Activated T-helper 17 cell treated with anti-CD3 and anti-CD28 coated beads, Interleukin-2, amount 50 U/mL, for 72 hours (primary cell): ENCODE results near the gene MXRA7. TPM values are rescaled to one million over a fixed set of nuclear protein-coding genes. Genes with fewer than 3 reads are reported as not detected.
A peak's percentile ranks its signal among the peaks of the same experiment; 100 is the strongest.
"Not testable (repeated sequence)": the region's sequence is repeated elsewhere in the genome, so short reads cannot be mapped to it uniquely, and the experiment has no call there.

ENCODE experiments used
- ATAC-seq: fragments of 150-1000 bp; cut with Tn5 transposase; replicated peaks from 2 replicates; pipeline ENCODE4 v1.10.0; 2021; ENCODE audit warnings: mild to moderate bottlenecking, moderate library complexity
- H3K27ac Mint-ChIP-seq: one replicate; pipeline ENCODE4 v1.8.0; 2022; ENCODE audit warnings: mixed read lengths
- H3K27me3 Mint-ChIP-seq: one replicate; pipeline ENCODE4 v1.8.0; 2022; ENCODE audit warnings: mixed read lengths
- H3K36me3 Mint-ChIP-seq: one replicate; pipeline ENCODE4 v1.8.0; 2022; ENCODE audit warnings: low read depth, mild to moderate bottlenecking, mixed read lengths
- H3K4me1 Mint-ChIP-seq: one replicate; pipeline ENCODE4 v1.8.0; 2022; ENCODE audit warnings: mixed read lengths
- H3K4me3 Mint-ChIP-seq: one replicate; pipeline ENCODE4 v1.8.0; 2022; ENCODE audit warnings: mild to moderate bottlenecking, mixed read lengths
- H3K9me3 Mint-ChIP-seq: one replicate; pipeline ENCODE4 v1.8.0; 2022; ENCODE audit warnings: mixed read lengths
- total RNA-seq, 2 donors: library from RNA; stranded (reverse); gene quantifications; one replicate each; pipeline ENCODE4 v1.2.3, GENCODE V29; 2022

MXRA7 gene
- total RNA-seq, 2 donors from 2014 or later = 7.3 to 7.4 TPM

- Mint-ChIP-seq H3K36me3 (peaks cover 97% of the 10 kb centered on the region), H3K4me1 (peaks cover 5% of the 10 kb centered on the region), H3K4me3 (peak overlapping the region; percentile 99), H3K9me3 (no peaks in the 10 kb centered on the region), H3K27ac (peak overlapping the region; percentile 98), H3K27me3 (no peaks in the 10 kb centered on the region)
- no peak for ATAC-seq
Observed at GRCh38 chr17:76727745-76728456, 17.1 kb upstream of the MXRA7 start.

- peaks cover 97% of the 10 kb centered on the region for H3K36me3 Mint-ChIP-seq
- no peaks in the 10 kb centered on the region for H3K27me3 Mint-ChIP-seq
- H3K4me3 Mint-ChIP-seq = peak within 1 kb of the TSS; percentile 99
- H3K9me3 Mint-ChIP-seq = no peaks in the 10 kb centered on the region
- peak within 1 kb of the TSS; percentile 98 for H3K27ac Mint-ChIP-seq
- peak; percentile 65 for ATAC-seq
- peaks cover 4% of the 10 kb centered on the region for H3K4me1 Mint-ChIP-seq
Observed at GRCh38 chr17:76726776-76727718, 16.3 kb upstream of the MXRA7 start, which contains the start of gene METTL23. Gene METTL23 (plus strand): TSS chr17:76726839. CDS start chr17:76729711, 2,872 bp downstream.

- peaks cover 9% of the 10 kb centered on the region for H3K4me1 Mint-ChIP-seq
- H3K27me3 Mint-ChIP-seq = no peaks in the 10 kb centered on the region
- H3K27ac Mint-ChIP-seq = peak within 1 kb of the TSS; percentile 98
- ATAC-seq = peak; percentile 82
- H3K9me3 Mint-ChIP-seq = no peaks in the 10 kb centered on the region
- peak within 1 kb of the TSS; percentile 99 for H3K4me3 Mint-ChIP-seq
- peaks cover 97% of the 10 kb centered on the region for H3K36me3 Mint-ChIP-seq
Observed at GRCh38 chr17:76726231-76726775, 15.5 kb upstream of the MXRA7 start, which contains the start of gene JMJD6. Gene JMJD6 (minus strand): TSS chr17:76726606. CDS start chr17:76726475, 131 bp downstream.

DNA sequence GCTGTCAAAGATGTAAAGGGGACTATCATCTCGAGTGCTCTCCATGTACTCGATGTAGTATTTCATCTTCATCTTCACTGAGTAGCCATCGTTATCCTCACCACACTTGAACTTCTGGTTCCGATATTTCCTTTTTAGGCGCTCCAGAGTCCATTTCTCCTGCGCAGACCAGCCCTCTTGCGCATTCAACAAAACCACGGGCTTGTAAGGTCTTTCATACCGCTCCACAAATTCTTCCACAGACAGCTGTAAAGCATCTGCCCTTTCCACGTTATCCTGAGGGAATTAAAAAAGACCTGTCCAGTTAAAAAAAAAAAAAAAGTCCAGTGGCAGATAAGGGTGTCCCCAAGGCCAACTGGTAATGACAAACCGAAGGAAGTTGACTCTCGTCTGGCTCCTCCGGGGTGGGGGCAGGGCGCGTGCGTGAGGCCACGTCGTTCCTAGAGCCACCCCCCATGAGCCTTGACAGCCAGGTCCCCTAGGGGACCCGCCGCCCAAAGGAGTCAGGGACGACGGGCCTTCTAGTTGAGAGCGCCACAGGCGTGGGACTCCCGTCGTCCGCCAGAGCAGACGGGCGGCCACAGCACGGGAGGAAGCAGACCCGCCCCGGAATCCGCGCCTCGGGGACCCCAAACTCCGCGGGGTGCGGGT, 14.9 kb upstream of the MXRA7 start:
- no peaks in the 10 kb centered on the region for H3K9me3 Mint-ChIP-seq
- H3K27me3 Mint-ChIP-seq = no peaks in the 10 kb centered on the region
- peak; percentile 51 for ATAC-seq
- H3K4me1 Mint-ChIP-seq = peaks cover 9% of the 10 kb centered on the region
- H3K4me3 Mint-ChIP-seq = peak overlapping the region; percentile 99
- H3K27ac Mint-ChIP-seq = peak overlapping the region; percentile 98
- peaks cover 97% of the 10 kb centered on the region for H3K36me3 Mint-ChIP-seq

DNA sequence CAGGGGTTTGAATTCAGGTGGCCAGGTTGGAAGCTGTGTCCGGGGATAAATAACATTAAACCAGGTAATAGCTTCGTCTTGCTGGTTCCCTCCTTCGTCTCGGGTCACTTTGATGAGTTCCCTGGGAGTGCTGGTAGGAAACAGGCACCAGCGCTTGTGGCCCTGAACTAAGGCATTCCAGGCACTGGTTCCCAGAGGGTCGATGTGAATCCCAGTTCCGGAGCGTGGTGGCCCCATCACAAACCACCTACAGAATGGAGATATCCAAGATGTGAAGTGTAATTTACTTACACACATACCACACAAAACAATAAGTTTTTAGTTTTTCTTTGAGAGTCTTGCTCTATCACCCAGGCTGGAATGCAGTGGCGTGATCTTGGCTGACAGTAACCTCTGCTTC, 13.0 kb upstream of the MXRA7 start:
- Mint-ChIP-seq H3K4me1 (peaks cover 5% of the 10 kb centered on the region), H3K27ac (no peak overlapping the region), H3K36me3 (peaks cover 97% of the 10 kb centered on the region)

GRCh38 chr17:76722977-76723376, 12.2 kb upstream of the MXRA7 start:
- ATAC-seq, H3K27me3 Mint-ChIP-seq, H3K27ac Mint-ChIP-seq, H3K9me3 Mint-ChIP-seq, H3K4me1 Mint-ChIP-seq: not testable (repeated sequence)
- Mint-ChIP-seq H3K4me3 (peak overlapping the region; percentile 99), H3K36me3 (peaks cover 97% of the 10 kb centered on the region)

More for the DNA sequence above, 13.0 kb upstream of the MXRA7 start:
- no peaks in the 10 kb centered on the region for H3K27me3 Mint-ChIP-seq
- no peak for ATAC-seq
- H3K9me3 Mint-ChIP-seq = no peaks in the 10 kb centered on the region
- peak overlapping the region; percentile 99 for H3K4me3 Mint-ChIP-seq

DNA sequence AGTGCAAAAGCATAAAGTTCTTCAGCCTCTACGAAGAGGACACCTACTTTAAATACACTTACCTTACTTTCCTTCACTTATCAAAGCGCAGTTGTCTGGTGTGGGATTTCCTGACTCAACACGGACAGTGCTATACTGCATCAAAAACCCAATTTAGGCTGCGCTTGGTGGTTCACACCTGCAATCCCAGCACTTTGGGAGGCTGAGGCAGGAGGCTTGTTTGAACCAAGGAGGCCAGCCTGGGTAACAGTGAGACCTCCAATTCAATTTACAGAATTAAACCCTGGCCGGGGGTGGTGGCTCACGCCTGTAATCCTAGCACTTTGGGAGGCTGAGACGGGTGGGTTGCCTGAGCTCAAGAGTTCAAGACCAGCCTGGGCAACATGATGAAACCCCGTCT, 11.5 kb upstream of the MXRA7 start:
- peaks cover 5% of the 10 kb centered on the region for H3K4me1 Mint-ChIP-seq
- H3K27me3 Mint-ChIP-seq = no peaks in the 10 kb centered on the region
- peaks cover 97% of the 10 kb centered on the region for H3K36me3 Mint-ChIP-seq
- peak overlapping the region; percentile 58 for H3K4me3 Mint-ChIP-seq
- ATAC-seq = no peak
- no peak overlapping the region for H3K27ac Mint-ChIP-seq
- H3K9me3 Mint-ChIP-seq = no peaks in the 10 kb centered on the region

DNA sequence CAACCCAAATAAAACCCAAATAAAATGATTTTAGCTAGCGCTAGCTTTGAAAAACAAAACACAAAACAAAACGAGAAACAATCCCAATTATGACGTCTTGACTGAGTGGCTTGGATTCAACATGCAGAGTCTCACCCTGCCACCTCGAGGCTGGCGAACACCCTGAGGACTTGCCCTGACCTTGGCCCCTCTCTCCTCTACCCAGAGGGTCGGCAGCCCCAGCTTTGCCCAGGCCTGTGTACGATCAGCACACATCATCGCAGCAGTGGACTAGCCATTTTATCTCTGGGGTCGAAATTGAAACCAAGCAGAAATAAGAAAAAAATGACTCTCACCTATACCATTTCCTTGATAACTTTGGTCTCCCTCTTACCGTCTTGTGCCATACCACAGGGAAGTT, 10.7 kb upstream of the MXRA7 start:
- H3K9me3 Mint-ChIP-seq = no peaks in the 10 kb centered on the region
- ATAC-seq = no peak
- peaks cover 7% of the 10 kb centered on the region for H3K4me1 Mint-ChIP-seq
- no peaks in the 10 kb centered on the region for H3K27me3 Mint-ChIP-seq
- peaks cover 100% of the 10 kb centered on the region for H3K36me3 Mint-ChIP-seq
- peak overlapping the region; percentile 50 for H3K27ac Mint-ChIP-seq
- H3K4me3 Mint-ChIP-seq = peak overlapping the region; percentile 58

- peaks cover 100% of the 10 kb centered on the region for H3K36me3 Mint-ChIP-seq
- no peaks in the 10 kb centered on the region for H3K9me3 Mint-ChIP-seq
Observed at GRCh38 chr17:76720941-76721340, 10.2 kb upstream of the MXRA7 start.

DNA sequence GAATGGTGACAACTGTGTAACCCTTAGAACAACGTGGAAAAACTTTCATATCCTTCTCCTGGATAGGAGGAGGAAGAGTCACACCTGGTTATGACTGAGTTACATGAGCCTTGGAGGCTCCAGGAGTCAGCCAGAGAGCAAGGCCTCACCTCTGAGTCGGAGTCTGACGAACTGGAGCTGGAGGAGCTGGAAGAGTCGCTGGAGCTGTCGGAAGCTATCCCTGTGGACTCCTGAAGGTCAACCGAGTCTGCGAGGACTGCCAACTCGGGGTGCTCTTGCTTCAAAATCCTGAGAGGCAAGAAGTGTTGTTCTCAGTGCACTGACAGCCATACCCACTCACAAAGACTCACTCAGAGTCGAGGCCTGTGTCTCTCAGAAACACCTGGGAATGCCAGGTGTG, 9.4 kb upstream of the MXRA7 start:
- no peaks in the 10 kb centered on the region for H3K27me3 Mint-ChIP-seq
- H3K4me3 Mint-ChIP-seq = peak overlapping the region; percentile 15
- H3K36me3 Mint-ChIP-seq = peaks cover 100% of the 10 kb centered on the region

More at GRCh38 chr17:76720941-76721340, 10.2 kb upstream of the MXRA7 start:
- Mint-ChIP-seq H3K27me3 (no peaks in the 10 kb centered on the region), H3K27ac (no peak overlapping the region), H3K4me1 (peaks cover 12% of the 10 kb centered on the region), H3K4me3 (peak overlapping the region; percentile 15)
- no peak for ATAC-seq

GRCh38 chr17:76718516-76718915, 7.8 kb upstream of the MXRA7 start:
- Mint-ChIP-seq H3K27me3 (no peaks in the 10 kb centered on the region), H3K36me3 (peaks cover 100% of the 10 kb centered on the region), H3K9me3 (no peaks in the 10 kb centered on the region), H3K4me1 (peaks cover 29% of the 10 kb centered on the region), H3K27ac (no peak overlapping the region), H3K4me3 (no peak overlapping the region)
- ATAC-seq = no peak

More for the DNA sequence above, 9.4 kb upstream of the MXRA7 start:
- Mint-ChIP-seq H3K4me1 (peaks cover 17% of the 10 kb centered on the region), H3K9me3 (no peaks in the 10 kb centered on the region), H3K27ac (no peak overlapping the region)
- ATAC-seq = no peak

- Mint-ChIP-seq H3K4me1 (peaks cover 31% of the 10 kb centered on the region), H3K9me3 (no peaks in the 10 kb centered on the region), H3K4me3 (peak overlapping the region; percentile 67), H3K27me3 (no peaks in the 10 kb centered on the region), H3K27ac (peak overlapping the region; percentile 84), H3K36me3 (peaks cover 95% of the 10 kb centered on the region)
- ATAC-seq = no peak
Observed at GRCh38 chr17:76716839-76717215, 6.1 kb upstream of the MXRA7 start.

- peaks cover 27% of the 10 kb centered on the region for H3K4me1 Mint-ChIP-seq
- peaks cover 94% of the 10 kb centered on the region for H3K36me3 Mint-ChIP-seq
- no peaks in the 10 kb centered on the region for H3K9me3 Mint-ChIP-seq
- H3K27ac Mint-ChIP-seq = peak overlapping the region; percentile 84
- H3K4me3 Mint-ChIP-seq = peak overlapping the region; percentile 67
- peak; percentile 94 for ATAC-seq
- no peaks in the 10 kb centered on the region for H3K27me3 Mint-ChIP-seq
Observed at GRCh38 chr17:76716146-76716838, 5.5 kb upstream of the MXRA7 start.
